Erythroblast (primary cell): ENCODE data around the gene ANTXR1.

Experiments
- GATA1 ChIP-seq: IDR thresholded peaks from 2 replicates; pipeline ENCODE4 v1.6.1; 2011; ENCODE audit warnings: low read depth, mild to moderate bottlenecking, control low read depth, low read length, moderate library complexity
- POLR2A ChIP-seq: IDR thresholded peaks from 2 replicates; pipeline ENCODE4 v1.6.1; 2011; ENCODE audit warnings: mild to moderate bottlenecking, low read length

DNA sequence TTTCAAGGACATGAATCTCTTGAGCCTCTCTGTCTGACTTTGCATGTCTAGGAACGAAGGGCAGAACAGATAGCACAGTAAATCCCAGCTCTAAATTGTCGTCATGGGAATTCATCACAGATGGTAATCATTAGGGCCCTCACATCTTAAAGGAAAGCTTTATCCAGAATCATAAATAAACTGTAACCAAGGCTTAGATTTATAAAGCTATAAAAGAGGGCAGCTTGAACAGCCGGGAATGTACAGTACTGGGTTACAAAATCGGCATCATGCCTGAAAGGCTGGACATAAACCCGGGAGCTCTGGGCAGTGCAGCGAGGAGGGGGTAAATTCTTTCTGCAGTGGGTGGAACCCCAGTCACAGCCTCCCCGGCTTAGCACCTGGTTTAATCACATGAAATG is 229.7 kb downstream of the ANTXR1 start:
- TF ChIP-seq POLR2A (no peak), GATA1 (no peak)
